Right cardiac atrium (tissue), 5 donors: ENCODE data around the gene CISD1. TPM values are rescaled to one million over a fixed set of nuclear protein-coding genes. Genes with fewer than 3 reads are reported as not detected.

ENCODE experiments used
- ATAC-seq, 2 donors: fragments of 200-7000 bp; cut with Tn5 transposase; one replicate each; pipeline versions ENCODE4 v1.8.0 to v1.9.1; 2020; ENCODE audit warnings: moderate library complexity in 2 of 2, mild to moderate bottlenecking in 1 of 2
- DNase-seq, 3 donors: peaks; one replicate each; pipeline ENCODE4 v3.0.0-alpha.2; 2020
- H3K27ac ChIP-seq: one replicate; pipeline ENCODE4 v1.5.1; 2013; ENCODE audit warnings: mild to moderate bottlenecking, low read length, control low read depth, moderate library complexity
- H3K27me3 ChIP-seq: one replicate; pipeline ENCODE4 v1.6.1; 2013; ENCODE audit not compliant: control insufficient read depth, insufficient read depth
- H3K4me1 ChIP-seq: one replicate; pipeline ENCODE4 v1.6.1; 2013; ENCODE audit warnings: low read length; ENCODE audit not compliant: control insufficient read depth, insufficient read depth
- H3K4me3 ChIP-seq: one replicate; pipeline ENCODE4 v1.5.1; 2013; ENCODE audit warnings: low read length, control low read depth
- H3K9me3 ChIP-seq: one replicate; pipeline ENCODE4 v1.6.1; 2013; ENCODE audit warnings: low read length; ENCODE audit not compliant: control insufficient read depth
- WGBS: extraction: QIAGEN DNeasy Blood & Tissue Kit; methylation state at CpG from one replicate; pipeline ENCODE4 v1.1.7; 2013; 5-methylcytosine and 5-hydroxymethylcytosine counted together
- intact Hi-C, 4 donors: fragments of 100-400 bp; cut with DNase I; formaldehyde crosslinking; loops; one replicate each; pipeline versions ENCODE4 v1.11.0 to v1.14.0; 2022 to 2023
- polyA plus RNA-seq: library from polyadenylated mRNA; stranded (reverse); fragments of 200-250 nt; gene quantifications from one replicate; pipeline ENCODE4 v1.2.3, GENCODE V29; 2013
- total RNA-seq, 4 donors: library from RNA; stranded (reverse); fragmentation: NEBNext Ultra II Directional; extraction: Animal tissue kit (Norgen Biotek cat#: 25700); gene quantifications; one replicate each; pipeline ENCODE4 v1.2.1, GENCODE V29; 2021
- donor health status: healthy with polysubstance abuse.
- donor health status: DM: no; HTN: yes; CAD: no.
- donor health status: DM: no; HTN: no; CAD: no.
- donor health status: DM: no; HTN: yes; CAD: no; lungs with severe emphysema.
- donor health status: DM: yes; HTN: yes; CAD: no.

CISD1 gene
- total and polyA plus RNA-seq, 5 donors, result 100 to 159 (median 122) TPM

DNA sequence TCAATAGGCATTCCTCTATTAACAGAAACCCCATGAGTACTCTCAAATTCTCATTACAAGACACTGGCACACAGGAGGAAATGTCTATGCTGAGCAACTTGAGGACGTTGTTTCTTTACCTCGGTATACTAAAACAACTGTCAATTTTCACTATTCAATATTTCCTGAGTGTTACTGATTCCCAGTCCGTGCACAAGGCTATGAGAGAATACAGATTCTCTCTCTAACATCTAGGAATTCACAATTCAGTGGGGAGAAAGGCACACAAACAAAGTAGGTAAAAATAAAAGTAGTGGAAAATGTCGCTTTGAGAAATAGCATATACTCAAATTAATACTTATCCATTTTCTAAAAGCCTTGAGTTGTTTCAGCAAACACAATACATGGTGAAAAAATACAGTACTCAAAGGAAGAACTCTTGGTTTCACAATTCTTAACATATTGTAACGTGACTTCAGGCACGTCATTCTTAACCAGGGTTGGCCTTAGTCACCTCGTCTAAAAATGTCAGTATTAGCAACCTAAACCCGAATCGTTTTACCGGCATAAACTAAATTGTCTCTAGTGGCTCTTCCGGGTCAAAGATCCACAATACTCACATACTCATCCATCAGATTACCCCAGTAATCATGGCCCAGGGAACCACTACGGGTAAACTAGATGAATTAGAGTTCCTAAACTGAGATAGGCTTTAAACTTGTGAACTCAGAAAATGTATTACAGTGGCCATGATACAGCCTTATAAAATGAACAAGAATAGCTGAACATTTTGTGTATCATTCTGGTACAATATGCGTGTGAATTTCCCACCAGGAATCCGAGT is 2.7 kb upstream of the CISD1 start:
- DNase-seq (no peak), ATAC-seq (no peak)
- intact Hi-C loops, result no loop called here
- Histone ChIP-seq H3K4me3 (peak overlapping the region; percentile 50), H3K4me1 (no peaks in the 10 kb centered on the region), H3K27ac (peak overlapping the region; percentile 13), H3K27me3 (no peaks in the 10 kb centered on the region), H3K9me3 (no peaks in the 10 kb centered on the region)
- 6% methylated on average over 14 of the region's 14 CpGs for WGBS

DNA sequence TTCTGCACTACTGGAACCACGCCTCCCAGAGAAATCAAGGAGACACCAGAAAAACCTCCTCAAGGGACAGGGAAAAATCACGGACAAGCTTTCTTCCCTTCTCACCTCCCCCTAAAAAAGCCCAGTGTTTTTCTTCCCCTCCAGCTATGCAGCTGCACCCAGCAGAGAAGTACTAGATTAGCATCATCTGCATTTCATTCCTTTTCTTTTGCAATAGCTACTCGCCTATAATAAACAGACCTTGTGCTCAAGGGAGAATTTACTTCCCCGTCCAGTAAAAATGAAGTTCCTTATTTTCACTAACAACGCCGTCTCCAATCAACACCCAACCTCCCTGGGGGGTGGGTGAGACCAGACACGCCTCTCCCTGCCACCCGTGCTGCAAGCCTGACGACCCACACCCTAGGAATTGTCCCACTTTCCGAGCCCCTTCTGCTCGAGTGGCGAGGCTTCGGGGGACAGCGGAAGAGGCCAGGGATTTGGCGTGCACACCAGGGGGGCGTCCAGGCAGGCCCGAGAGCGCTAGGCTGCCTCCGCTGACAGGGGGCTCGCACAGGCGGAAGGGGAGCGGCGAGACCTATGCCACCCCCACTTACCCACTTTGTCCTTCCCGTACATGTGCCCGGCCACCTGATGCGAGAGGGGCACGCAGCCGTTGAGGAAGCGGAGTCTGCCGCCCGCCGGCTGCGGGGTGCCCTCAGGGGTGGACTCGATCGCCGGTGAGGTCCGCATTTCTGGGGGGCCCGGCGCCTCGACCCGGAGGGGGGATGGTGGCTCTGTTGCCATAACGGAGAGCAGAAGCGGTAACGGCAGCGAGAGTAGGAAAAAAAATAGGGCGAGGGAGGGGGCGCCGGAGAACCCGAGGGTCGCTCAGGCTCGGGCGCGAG is 1.9 kb upstream of the CISD1 start:
- DNase-seq (peak; percentile 62 to 82 (median 79)), ATAC-seq (peak; percentile 0 to 18)
- no peaks in the 10 kb centered on the region for H3K9me3 ChIP-seq
- intact Hi-C loops, result no loop called here
- no peaks in the 10 kb centered on the region for H3K27me3 ChIP-seq
- H3K27ac ChIP-seq, result peak overlapping the region; percentile 37
- under 1% methylated on average over 53 of the region's 53 CpGs for WGBS
- peak overlapping the region; percentile 50 for H3K4me3 ChIP-seq
- no peaks in the 10 kb centered on the region for H3K4me1 ChIP-seq

DNA sequence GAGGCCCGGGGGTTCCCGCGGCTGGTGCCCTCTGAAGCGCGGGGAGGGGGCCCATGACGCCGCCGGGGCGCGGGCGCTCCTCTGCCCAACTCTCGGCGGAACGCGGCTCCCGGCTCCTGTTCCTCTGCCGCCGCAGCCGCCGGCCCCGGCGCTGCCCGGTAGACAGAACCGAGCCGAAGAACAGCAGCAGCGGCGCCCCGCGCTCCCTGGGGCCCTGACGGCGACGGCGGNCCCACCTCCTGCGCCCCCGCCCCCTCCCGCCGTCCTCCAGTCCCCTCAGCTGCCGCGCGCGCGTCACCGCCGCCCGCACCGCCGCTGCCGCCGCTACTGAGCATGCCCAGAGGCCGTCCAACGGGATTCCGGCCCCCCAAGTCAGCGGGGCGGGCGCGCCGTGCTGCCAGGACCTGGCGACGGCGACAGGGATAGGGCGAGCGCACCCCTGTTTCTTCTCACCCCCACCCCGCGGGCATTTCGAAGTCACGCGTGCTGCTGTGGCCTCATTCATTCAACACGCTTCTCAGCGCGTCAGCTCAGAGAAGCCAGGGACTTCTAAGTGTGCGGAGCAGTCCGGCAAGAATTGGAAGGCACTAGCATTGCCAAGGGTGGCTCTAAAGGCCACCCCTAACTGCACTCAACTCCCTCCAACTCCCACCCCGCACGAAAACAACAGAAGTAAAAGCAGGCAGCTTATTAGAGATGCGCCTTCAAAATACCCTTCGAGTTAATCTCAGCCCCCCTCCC is 1.1 kb upstream of the CISD1 start, which contains the start of gene IPMK:
Gene IPMK, minus strand, starts transcription at position 182 of the 741 bp plus-strand sequence. CDS start 283 bp downstream, outside the sequence.
- H3K9me3 ChIP-seq, result no peaks in the 10 kb centered on the region
- peak within 1 kb of the TSS; percentile 50 for H3K4me3 ChIP-seq
- no peaks in the 10 kb centered on the region for H3K27me3 ChIP-seq
- DNase-seq (peak; percentile 96 to 99 (median 98)), ATAC-seq (peak; percentile 92 to 93)
- intact Hi-C loops, result no loop called here
- peak within 1 kb of the TSS; percentile 66 for H3K27ac ChIP-seq
- under 1% methylated on average over 76 of the region's 76 CpGs for WGBS
- no peaks in the 10 kb centered on the region for H3K4me1 ChIP-seq

DNA sequence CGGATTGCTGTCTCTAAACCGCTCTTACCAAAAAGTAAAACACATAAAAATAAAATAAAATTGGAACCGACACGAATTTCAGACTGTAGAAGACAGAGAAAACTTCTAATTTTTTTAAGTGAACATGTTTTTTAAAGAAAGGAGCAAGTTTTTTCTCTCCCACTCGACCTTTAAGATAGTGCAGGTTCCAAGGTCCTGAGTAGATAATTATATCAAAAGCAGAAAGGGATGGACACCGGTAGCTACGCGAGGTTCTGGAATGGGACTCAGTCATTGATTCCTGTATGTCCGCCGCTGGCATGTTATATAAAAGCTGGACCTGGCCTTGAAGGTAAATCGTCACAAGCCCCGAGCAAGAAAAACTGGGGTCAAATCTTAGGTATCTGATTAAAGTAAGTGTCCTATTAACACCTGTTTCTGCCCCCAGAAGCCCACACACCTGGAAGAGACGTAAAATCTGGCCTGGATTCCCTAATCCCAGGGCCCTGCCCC is 462 bp upstream of the CISD1 start:
- intact Hi-C loops, result no loop called here
- DNase-seq, result no peak
- H3K4me1 ChIP-seq, result no peaks in the 10 kb centered on the region

DNA sequence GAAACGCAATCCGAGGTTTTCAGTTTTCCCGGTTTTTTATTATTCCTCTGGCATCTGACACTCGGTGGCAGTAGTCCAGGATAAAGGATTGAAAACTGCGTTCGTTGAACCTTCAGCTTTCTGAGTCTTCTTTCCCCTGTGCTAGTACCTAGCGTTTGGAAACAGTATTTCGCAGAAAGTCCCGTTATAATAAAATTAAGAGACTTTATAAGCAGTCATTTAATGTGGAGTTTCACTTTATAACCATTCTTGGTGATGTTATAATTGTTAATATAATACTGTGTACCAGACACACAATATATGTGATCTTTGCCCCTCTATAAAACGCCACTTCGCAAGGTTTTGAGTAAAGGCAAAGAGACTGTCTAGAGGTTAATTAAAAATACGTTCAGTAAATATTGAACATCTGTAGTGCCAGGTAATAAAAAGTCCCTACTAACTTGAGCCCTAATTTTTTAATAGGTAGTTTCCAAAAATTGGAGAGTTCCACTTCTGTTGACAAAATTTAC is 874 bp downstream of the CISD1 start:
- no peaks in the 10 kb centered on the region for H3K4me1 ChIP-seq
- H3K4me3 ChIP-seq, result peak overlapping the region; percentile 76
- DNase-seq (no peak), ATAC-seq (no peak)
- H3K9me3 ChIP-seq, result no peaks in the 10 kb centered on the region
- no peaks in the 10 kb centered on the region for H3K27me3 ChIP-seq
- peak overlapping the region; percentile 95 for H3K27ac ChIP-seq
- intact Hi-C loops, result no loop called here
- WGBS, result 15% methylated on average over 12 of the region's 12 CpGs

More for the DNA sequence above, 462 bp upstream of the CISD1 start:
- H3K4me3 ChIP-seq, result peak overlapping the region; percentile 50
- H3K9me3 ChIP-seq, result no peaks in the 10 kb centered on the region
- H3K27ac ChIP-seq, result peak overlapping the region; percentile 66
- no peaks in the 10 kb centered on the region for H3K27me3 ChIP-seq
- peak in 1 of 2 donors; percentile 0 for ATAC-seq
- WGBS, result under 1% methylated on average over 13 of the region's 13 CpGs

DNA sequence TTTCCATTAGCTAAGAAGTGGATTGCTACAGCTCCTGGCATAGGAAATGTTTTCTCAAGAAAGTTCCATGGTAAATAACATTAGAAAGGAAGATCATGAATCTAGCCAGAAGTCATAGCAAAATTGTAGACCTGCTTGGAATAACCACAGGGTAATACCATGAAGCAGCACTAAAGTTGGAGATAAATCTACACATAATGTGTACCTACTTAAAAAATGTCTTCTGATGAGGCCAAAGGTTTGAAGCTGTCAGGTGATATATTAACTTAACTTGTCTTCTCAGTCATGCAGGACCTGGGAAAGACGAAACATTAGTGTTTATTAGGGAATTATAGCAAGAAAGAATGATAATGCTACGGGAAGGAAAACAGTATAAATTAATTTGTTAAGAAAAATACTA is 6.3 kb downstream of the CISD1 start:
- Histone ChIP-seq H3K27ac (no peak overlapping the region), H3K27me3 (no peaks in the 10 kb centered on the region), H3K4me1 (peaks cover 1% of the 10 kb centered on the region), H3K9me3 (no peaks in the 10 kb centered on the region), H3K4me3 (no peak overlapping the region)
- DNase-seq, result no peak
- intact Hi-C loops, result no loop called here
- ATAC-seq, result no peak
- 90% methylated on average over 2 of the region's 2 CpGs for WGBS

DNA sequence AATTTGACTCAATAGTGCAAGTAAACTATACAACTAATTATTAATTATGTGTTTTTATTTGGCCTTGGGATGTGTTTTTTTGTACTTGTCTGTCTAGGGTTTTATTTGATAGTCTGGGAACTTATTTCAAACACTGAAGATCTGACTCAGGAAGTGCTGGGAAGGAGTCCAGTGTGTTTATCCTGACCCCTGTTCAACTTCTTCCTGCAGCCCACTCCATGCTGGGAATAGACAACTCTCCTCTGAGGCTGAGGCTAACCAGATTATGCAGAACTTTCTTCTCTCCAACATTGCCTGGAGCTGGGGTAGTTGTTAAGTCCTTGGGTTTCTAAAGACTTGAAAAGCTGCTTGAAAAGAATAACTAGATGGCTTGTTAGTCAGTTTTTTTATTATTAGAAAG is 6.9 kb downstream of the CISD1 start:
- H3K9me3 ChIP-seq, result no peaks in the 10 kb centered on the region
- H3K27ac ChIP-seq, result no peak overlapping the region
- peak in 1 of 2 donors; percentile 59 for ATAC-seq
- no peak for DNase-seq
- H3K27me3 ChIP-seq, result no peaks in the 10 kb centered on the region
- H3K4me1 ChIP-seq, result peaks cover 1% of the 10 kb centered on the region
- no peak overlapping the region for H3K4me3 ChIP-seq
- intact Hi-C loops, result no loop called here

DNA sequence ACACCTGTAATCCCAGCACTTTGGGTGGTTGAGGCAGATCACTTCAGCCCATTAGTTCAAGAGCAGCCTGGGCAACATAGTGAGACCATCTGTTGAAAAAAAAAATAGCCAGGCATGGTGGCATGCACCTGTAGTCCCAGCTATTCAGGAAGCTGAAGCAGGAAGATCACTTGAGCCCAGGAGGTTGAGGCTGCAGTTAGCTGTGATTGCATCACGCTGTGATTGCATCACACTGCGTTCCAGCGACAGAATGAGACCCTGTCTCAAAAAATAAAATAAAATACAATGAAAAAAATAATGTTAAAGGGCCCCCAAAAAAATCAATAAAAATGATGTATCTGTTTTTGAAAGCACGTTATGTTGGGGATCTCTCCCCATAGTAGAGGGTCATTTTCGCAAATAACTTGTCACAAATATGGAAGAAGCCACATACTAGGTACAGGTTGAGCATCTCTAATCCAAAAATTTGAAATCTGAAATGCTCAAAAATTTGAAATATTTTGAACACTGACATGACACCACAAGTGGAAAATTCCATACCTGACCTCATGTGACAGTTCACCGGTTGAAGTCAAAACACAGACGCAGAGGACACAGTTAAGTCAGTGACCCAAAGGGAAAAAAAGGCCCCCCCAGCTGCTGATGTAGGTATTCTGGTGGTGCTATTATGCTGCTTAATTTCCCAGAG is 9.5 kb downstream of the CISD1 start:
- intact Hi-C loops, result no loop called here
- DNase-seq (no peak), ATAC-seq (no peak)
- Histone ChIP-seq H3K27ac (no peak overlapping the region), H3K4me3 (no peak overlapping the region), H3K9me3 (no peaks in the 10 kb centered on the region), H3K27me3 (no peaks in the 10 kb centered on the region), H3K4me1 (peaks cover 1% of the 10 kb centered on the region)
- 88% methylated on average over 7 of the region's 7 CpGs for WGBS

DNA sequence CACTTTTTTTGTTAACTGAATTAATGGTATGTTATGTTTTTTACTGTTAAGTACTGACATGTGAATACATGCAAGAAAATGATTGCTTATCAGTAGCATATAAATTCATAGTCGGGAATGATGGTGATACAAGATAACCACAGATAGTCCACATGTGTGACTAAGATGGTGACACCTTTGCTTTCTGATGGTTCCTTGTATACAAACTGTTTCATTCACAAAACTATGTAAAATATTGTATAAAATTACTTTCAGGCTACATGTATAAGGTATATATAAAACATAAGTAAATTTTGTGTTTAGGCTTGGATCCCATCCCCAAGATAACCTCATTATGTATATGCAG is 10.0 kb downstream of the CISD1 start:
- peaks cover 1% of the 10 kb centered on the region for H3K4me1 ChIP-seq
- no peak overlapping the region for H3K4me3 ChIP-seq
- intact Hi-C loops, result no loop called here
- 55% methylated on average over 1 of the region's 1 CpG for WGBS
- H3K9me3 ChIP-seq, result no peaks in the 10 kb centered on the region
- ATAC-seq (no peak), DNase-seq (no peak)
- no peak overlapping the region for H3K27ac ChIP-seq
- H3K27me3 ChIP-seq, result no peaks in the 10 kb centered on the region

DNA sequence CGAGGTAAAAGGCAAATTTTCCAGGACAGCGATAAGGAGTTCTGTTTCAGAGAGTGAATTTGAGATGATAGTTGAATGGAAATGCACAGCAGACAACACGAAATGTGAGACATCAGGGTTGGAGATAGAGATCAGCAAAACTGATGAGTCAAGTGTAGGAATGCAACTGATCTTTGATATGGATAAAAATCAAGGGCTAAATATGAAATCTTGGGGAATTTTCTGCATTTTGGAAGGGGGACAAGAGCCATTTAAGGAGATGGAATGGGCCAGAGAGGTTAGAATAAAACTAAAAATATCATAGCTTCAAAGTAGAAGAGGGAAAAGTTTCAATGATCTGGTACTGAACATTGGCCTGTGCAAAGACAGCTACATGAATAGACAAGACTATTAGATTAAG is 11.5 kb downstream of the CISD1 start:
- H3K9me3 ChIP-seq, result no peaks in the 10 kb centered on the region
- no peak overlapping the region for H3K4me3 ChIP-seq
- DNase-seq (no peak), ATAC-seq (no peak)
- peaks cover 1% of the 10 kb centered on the region for H3K4me1 ChIP-seq
- WGBS, result 93% methylated on average over 3 of the region's 3 CpGs
- no peak overlapping the region for H3K27ac ChIP-seq
- no peaks in the 10 kb centered on the region for H3K27me3 ChIP-seq
- intact Hi-C loops, result no loop called here
